ENCODE data around the gene RDH5. TPM values are rescaled to one million over a fixed set of nuclear protein-coding genes. Genes with fewer than 3 reads are reported as not detected.

The RDH5 gene
- total and polyA plus RNA-seq, 2 donors, result 1.8 to 7.6 TPM

DNA sequence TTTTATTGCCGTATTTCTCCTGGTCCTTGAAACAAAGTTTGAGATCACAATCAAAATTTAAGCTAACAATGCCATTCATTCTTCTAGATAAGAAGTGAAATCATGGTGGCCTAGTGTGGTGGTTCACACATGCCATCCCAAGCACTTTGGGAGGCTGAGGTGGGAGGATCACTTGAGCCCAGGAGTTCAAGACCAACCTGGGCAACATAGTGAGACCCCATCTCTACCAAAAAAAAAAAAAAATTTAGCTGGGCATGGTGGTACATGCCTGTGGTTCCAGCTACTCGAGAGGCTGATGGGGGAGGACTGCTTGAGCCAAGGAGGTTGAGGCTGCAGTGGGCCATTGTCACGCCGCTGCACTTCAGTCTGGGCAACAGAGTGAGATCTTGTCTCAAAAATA, 47.0 kb downstream of the RDH5 start:
- no peak overlapping the region for H3K4me3 ChIP-seq (ENCODE audit: low read length in 2 of 2)
- peaks cover 19 to 48% of the 10 kb centered on the region in 2 donors for H3K36me3 ChIP-seq (ENCODE audit: control insufficient read depth in 2 of 2, insufficient read depth in 2 of 2, low read length in 1 of 2)
- no peak for DNase-seq (ENCODE audit: low read depth in 6 of 9, low spot score in 9 of 9)
- no peaks in the 10 kb centered on the region for H3K4me1 ChIP-seq (ENCODE audit: control insufficient read depth in 2 of 2, insufficient read depth in 2 of 2, low read length in 2 of 2)
- WGBS, result over 99% methylated on average over 4 of the region's 4 CpGs
- no peaks in the 10 kb centered on the region for H3K27me3 ChIP-seq (ENCODE audit: control insufficient read depth in 2 of 2, insufficient read depth in 1 of 2, low read length in 1 of 2)
- H3K9me3 ChIP-seq (ENCODE audit: control insufficient read depth in 2 of 2, insufficient read depth in 1 of 2, low read length in 1 of 2), result no peaks in the 10 kb centered on the region
- no peak overlapping the region for H3K27ac ChIP-seq (ENCODE audit: low read depth in 1 of 2, low read length in 1 of 2)

DNA sequence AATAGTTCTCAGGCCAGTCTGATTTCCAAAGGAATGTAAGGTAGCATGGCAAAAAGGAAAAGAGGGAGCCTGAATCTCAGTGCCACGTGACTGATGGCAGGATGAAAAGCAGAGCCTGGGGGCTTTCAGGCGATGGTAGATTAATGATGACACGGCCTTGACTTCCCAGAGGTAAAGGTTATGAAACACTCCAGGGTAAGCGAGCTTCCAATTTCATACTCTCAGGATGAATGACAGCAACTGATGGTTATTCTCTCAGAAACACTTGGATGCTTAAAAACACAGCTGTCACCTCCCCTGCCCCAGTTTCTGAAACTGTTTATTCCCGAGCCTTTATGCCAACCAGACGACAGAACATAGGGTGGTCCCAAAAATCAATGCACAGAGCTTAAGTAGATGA, 51.5 kb downstream of the RDH5 start:
- no peak overlapping the region for H3K4me3 ChIP-seq (ENCODE audit: low read length in 2 of 2)
- no peaks in the 10 kb centered on the region for H3K27me3 ChIP-seq (ENCODE audit: control insufficient read depth in 2 of 2, insufficient read depth in 1 of 2, low read length in 1 of 2)
- H3K4me1 ChIP-seq (ENCODE audit: control insufficient read depth in 2 of 2, insufficient read depth in 2 of 2, low read length in 2 of 2), result no peaks in the 10 kb centered on the region
- peaks cover 12 to 46% of the 10 kb centered on the region in 2 donors for H3K36me3 ChIP-seq (ENCODE audit: control insufficient read depth in 2 of 2, insufficient read depth in 2 of 2, low read length in 1 of 2)
- DNase-seq (ENCODE audit: low read depth in 6 of 9, low spot score in 9 of 9), result no peak
- H3K27ac ChIP-seq (ENCODE audit: low read depth in 1 of 2, low read length in 1 of 2), result no peak overlapping the region
- 96% methylated on average over 6 of the region's 6 CpGs for WGBS
- H3K9me3 ChIP-seq (ENCODE audit: control insufficient read depth in 2 of 2, insufficient read depth in 1 of 2, low read length in 1 of 2), result no peaks in the 10 kb centered on the region

Other genes starting within 250 kb of the RDH5 start
- gene OR6C68, start 228.0 kb upstream of the RDH5 start, total RNA-seq, result not detected
- not detected for gene OR6C68, start 228.0 kb upstream of the RDH5 start, polyA plus RNA-seq
- gene OR6C4, start 170.8 kb upstream of the RDH5 start, total RNA-seq, result not detected
- not detected for gene OR6C4, start 170.8 kb upstream of the RDH5 start, polyA plus RNA-seq
- not detected for gene OR2AP1, start 147.9 kb upstream of the RDH5 start, total RNA-seq
- 0.02 TPM for gene OR2AP1, start 147.9 kb upstream of the RDH5 start, polyA plus RNA-seq
- gene OR10P1, start 83.5 kb upstream of the RDH5 start, total RNA-seq, result not detected
- 0.05 TPM for gene OR10P1, start 83.5 kb upstream of the RDH5 start, polyA plus RNA-seq
- 2.8 TPM for gene ITGA7, start 12.5 kb upstream of the RDH5 start, total RNA-seq
- gene ITGA7, start 12.5 kb upstream of the RDH5 start, polyA plus RNA-seq, result 18.7 TPM
- gene BLOC1S1, start 4.3 kb upstream of the RDH5 start, total RNA-seq, result 168 TPM
- gene BLOC1S1, start 4.3 kb upstream of the RDH5 start, polyA plus RNA-seq, result 190 TPM
- gene CD63, start 8.6 kb downstream of the RDH5 start, total RNA-seq, result 221 TPM
- 598 TPM for gene CD63, start 8.6 kb downstream of the RDH5 start, polyA plus RNA-seq
- 1.9 TPM for gene GDF11, start 22.7 kb downstream of the RDH5 start, total RNA-seq
- 2.8 TPM for gene GDF11, start 22.7 kb downstream of the RDH5 start, polyA plus RNA-seq
- 141 TPM for gene SARNP, start 97.3 kb downstream of the RDH5 start, total RNA-seq
- 112 TPM for gene SARNP, start 97.3 kb downstream of the RDH5 start, polyA plus RNA-seq
- gene ORMDL2, start 97.6 kb downstream of the RDH5 start, total RNA-seq, result 32.9 TPM
- 36.3 TPM for gene ORMDL2, start 97.6 kb downstream of the RDH5 start, polyA plus RNA-seq
- gene DNAJC14, start 109.2 kb downstream of the RDH5 start, total RNA-seq, result 35.5 TPM
- gene DNAJC14, start 109.2 kb downstream of the RDH5 start, polyA plus RNA-seq, result 22.2 TPM
- 4.5 TPM for gene MMP19, start 122.5 kb downstream of the RDH5 start, total RNA-seq
- 19.9 TPM for gene MMP19, start 122.5 kb downstream of the RDH5 start, polyA plus RNA-seq
- gene PYM1, start 207.5 kb downstream of the RDH5 start, total RNA-seq, result 39.0 TPM
- gene PYM1, start 207.5 kb downstream of the RDH5 start, polyA plus RNA-seq, result 57.9 TPM
- gene DGKA, start 210.8 kb downstream of the RDH5 start, total RNA-seq, result 326 TPM
- 381 TPM for gene DGKA, start 210.8 kb downstream of the RDH5 start, polyA plus RNA-seq
- gene PMEL, start 245.6 kb downstream of the RDH5 start, total RNA-seq, result 0.28 TPM
- gene PMEL, start 245.6 kb downstream of the RDH5 start, polyA plus RNA-seq, result 0.94 TPM
- 67.2 TPM for gene CDK2, start 246.4 kb downstream of the RDH5 start, total RNA-seq
- gene CDK2, start 246.4 kb downstream of the RDH5 start, polyA plus RNA-seq, result 22.3 TPM